HG03521 (cell line): ENCODE data around the gene AKR1C3.
"Not testable (repeated sequence)": the region's sequence is repeated elsewhere in the genome, so short reads cannot be mapped to it uniquely, and the experiment has no call there.

ENCODE experiments used
- ATAC-seq: cut with Tn5 transposase; IDR thresholded peaks from one replicate; pipeline ENCODE4 v1.9.1; 2021; ENCODE audit warnings: mild to moderate bottlenecking, moderate library complexity; ENCODE audit not compliant: unreplicated experiment

The AKR1C3 gene

GRCh38 chr10:5094265-5095205, at the start of gene AKR1C3:
AKR1C3 (plus strand) TSS chr10:5094414; CDS start chr10:5094445, 31 bp downstream.
- no peak for ATAC-seq

- ATAC-seq = no peak
These were observed 49.1 kb upstream of the AKR1C3 start for GRCh38 chr10:5045095-5045494.

- ATAC-seq = no peak
These were observed 47.8 kb upstream of the AKR1C3 start for GRCh38 chr10:5046410-5046809.

GRCh38 chr10:5047055-5047454, 47.2 kb upstream of the AKR1C3 start:
- ATAC-seq = not testable (repeated sequence)

GRCh38 chr10:5047912-5048628, 46.1 kb upstream of the AKR1C3 start:
- no peak for ATAC-seq

- ATAC-seq = not testable (repeated sequence)
These were observed 41.2 kb upstream of the AKR1C3 start for GRCh38 chr10:5052951-5053500.

GRCh38 chr10:5054831-5055230, 39.4 kb upstream of the AKR1C3 start:
- ATAC-seq = not testable (repeated sequence)

GRCh38 chr10:5059267-5059666, 34.9 kb upstream of the AKR1C3 start:
- not testable (repeated sequence) for ATAC-seq

- not testable (repeated sequence) for ATAC-seq
These were observed 33.4 kb upstream of the AKR1C3 start for GRCh38 chr10:5060791-5061190.

- ATAC-seq = no peak
These were observed 29.6 kb upstream of the AKR1C3 start for GRCh38 chr10:5064656-5065055.

- no peak for ATAC-seq
These were observed 25.8 kb upstream of the AKR1C3 start for GRCh38 chr10:5068274-5068984.

- ATAC-seq = no peak
These were observed 23.4 kb upstream of the AKR1C3 start for GRCh38 chr10:5070648-5071410.

GRCh38 chr10:5071411-5072198, 22.6 kb upstream of the AKR1C3 start:
- no peak for ATAC-seq

- ATAC-seq = no peak
These were observed 20.6 kb upstream of the AKR1C3 start for GRCh38 chr10:5073659-5074058.

GRCh38 chr10:5076615-5077014, 17.6 kb upstream of the AKR1C3 start:
- ATAC-seq = no peak

- ATAC-seq = no peak
These were observed 15.6 kb upstream of the AKR1C3 start for GRCh38 chr10:5078547-5079180.

GRCh38 chr10:5079306-5079830, 14.8 kb upstream of the AKR1C3 start:
- no peak for ATAC-seq

GRCh38 chr10:5079836-5080235, 14.4 kb upstream of the AKR1C3 start:
- no peak for ATAC-seq

- no peak for ATAC-seq
These were observed 13.1 kb upstream of the AKR1C3 start for GRCh38 chr10:5081091-5081490.
